HepG2 (cell line): ENCODE data around the gene INTS1.

ENCODE experiments used
- CBFB ChIP-seq: sonication (generic); formaldehyde crosslinking; IDR thresholded peaks from 2 replicates; pipeline ENCODE4 v1.4.0; 2020; ENCODE audit warnings: missing genetic modification reagents
- EED ChIP-seq: sonication (generic); formaldehyde crosslinking; IDR thresholded peaks from 2 replicates; pipeline ENCODE4 v1.5.0; 2020; ENCODE audit warnings: mild to moderate bottlenecking, missing genetic modification reagents
- MED1 ChIP-seq: sonication (generic); formaldehyde crosslinking; IDR thresholded peaks from 2 replicates; pipeline ENCODE4 v1.4.0; 2020; ENCODE audit warnings: missing genetic modification reagents
- REXO4 ChIP-seq: sonication (generic); formaldehyde crosslinking; IDR thresholded peaks from 2 replicates; pipeline ENCODE4 v1.8.0; 2022; ENCODE audit warnings: missing genetic modification reagents, mild to moderate bottlenecking, borderline replicate concordance
- SP4 ChIP-seq: sonication (generic); formaldehyde crosslinking; IDR thresholded peaks from 2 replicates; pipeline ENCODE4 v1.8.1; 2023; ENCODE audit warnings: mild to moderate bottlenecking, missing genetic modification reagents
- ZNF350 ChIP-seq: sonication (generic); formaldehyde crosslinking; IDR thresholded peaks from 2 replicates; pipeline ENCODE4 v1.4.0; 2020; ENCODE audit warnings: mild to moderate bottlenecking, low read depth, missing genetic modification reagents, borderline replicate concordance
- TF ChIP-seq, protein P1 (sequence below): sonication (generic); formaldehyde crosslinking; IDR thresholded peaks from 2 replicates; pipeline ENCODE4 v1.5.0; 2020; ENCODE audit warnings: mild to moderate bottlenecking, missing genetic modification reagents, moderate library complexity
- TF ChIP-seq, protein P2 (sequence below): sonication (generic); formaldehyde crosslinking; IDR thresholded peaks from 2 replicates; pipeline ENCODE4 v1.8.1; 2023; ENCODE audit warnings: missing genetic modification reagents, mild to moderate bottlenecking, borderline replicate concordance

DNA sequence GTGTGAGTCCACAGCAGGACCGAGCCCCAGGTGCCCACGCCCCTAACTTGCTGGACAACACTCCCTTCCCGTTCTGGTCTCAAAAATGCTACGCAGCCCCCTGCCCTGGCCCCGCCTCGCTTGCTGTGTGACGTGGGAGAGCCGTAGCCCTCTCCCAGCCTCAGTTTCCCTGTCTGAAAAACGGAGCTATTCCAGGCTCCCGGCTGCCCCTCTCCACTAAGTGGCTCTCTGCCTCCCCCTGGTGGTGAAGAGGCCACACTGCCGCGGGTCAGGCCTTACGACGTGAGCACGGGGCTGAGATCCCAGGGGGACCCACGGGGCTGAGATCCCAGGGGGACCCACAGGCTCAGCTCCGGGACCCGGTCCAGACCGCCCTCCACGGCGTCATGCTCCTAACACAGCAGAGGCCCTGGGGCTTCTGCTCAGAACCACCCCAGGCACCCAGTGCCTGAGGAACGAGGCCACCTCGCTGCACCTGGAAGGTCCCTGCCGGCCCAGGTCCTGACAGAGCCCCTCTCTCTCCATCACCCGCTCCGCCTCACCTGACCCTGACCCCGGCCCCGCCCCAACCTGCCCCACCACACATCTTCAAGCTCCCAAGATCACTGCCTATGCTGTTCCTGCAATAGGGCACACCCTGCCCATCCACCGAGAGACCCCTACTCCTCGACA is 71.6 kb downstream of the INTS1 start:
- no peak for TF ChIP-seq EED (CRISPR knock-in tag)
- TF ChIP-seq ZNF350 (CRISPR knock-in tag), result no peak
- TF ChIP-seq CBFB (CRISPR knock-in tag), result 0 out of 2 replicates have a peak, but pooled peaks have one; percentile 32
- TF ChIP-seq SP4 (CRISPR knock-in tag), result no peak
- TF ChIP-seq, protein P1, sequence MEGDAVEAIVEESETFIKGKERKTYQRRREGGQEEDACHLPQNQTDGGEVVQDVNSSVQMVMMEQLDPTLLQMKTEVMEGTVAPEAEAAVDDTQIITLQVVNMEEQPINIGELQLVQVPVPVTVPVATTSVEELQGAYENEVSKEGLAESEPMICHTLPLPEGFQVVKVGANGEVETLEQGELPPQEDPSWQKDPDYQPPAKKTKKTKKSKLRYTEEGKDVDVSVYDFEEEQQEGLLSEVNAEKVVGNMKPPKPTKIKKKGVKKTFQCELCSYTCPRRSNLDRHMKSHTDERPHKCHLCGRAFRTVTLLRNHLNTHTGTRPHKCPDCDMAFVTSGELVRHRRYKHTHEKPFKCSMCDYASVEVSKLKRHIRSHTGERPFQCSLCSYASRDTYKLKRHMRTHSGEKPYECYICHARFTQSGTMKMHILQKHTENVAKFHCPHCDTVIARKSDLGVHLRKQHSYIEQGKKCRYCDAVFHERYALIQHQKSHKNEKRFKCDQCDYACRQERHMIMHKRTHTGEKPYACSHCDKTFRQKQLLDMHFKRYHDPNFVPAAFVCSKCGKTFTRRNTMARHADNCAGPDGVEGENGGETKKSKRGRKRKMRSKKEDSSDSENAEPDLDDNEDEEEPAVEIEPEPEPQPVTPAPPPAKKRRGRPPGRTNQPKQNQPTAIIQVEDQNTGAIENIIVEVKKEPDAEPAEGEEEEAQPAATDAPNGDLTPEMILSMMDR (CRISPR knock-in tag), result peak; percentile 92
- TF ChIP-seq REXO4 (CRISPR knock-in tag), result no peak
- TF ChIP-seq, protein P2, sequence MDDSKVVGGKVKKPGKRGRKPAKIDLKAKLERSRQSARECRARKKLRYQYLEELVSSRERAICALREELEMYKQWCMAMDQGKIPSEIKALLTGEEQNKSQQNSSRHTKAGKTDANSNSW, result no peak
- TF ChIP-seq MED1 (CRISPR knock-in tag), result no peak
